Left kidney (tissue), 2 donors: ENCODE measurements around the gene DCT. TPM values are rescaled to one million over a fixed set of nuclear protein-coding genes. Genes with fewer than 3 reads are reported as not detected.

Experiments used
- DNase-seq: peaks from one replicate; pipeline ENCODE4 v3.0.0-alpha.2; 2013
- polyA plus RNA-seq: library from polyadenylated mRNA; unstranded; fragments of 120-200 nt; gene quantifications from one replicate; pipeline ENCODE4 v1.2.1, GENCODE V29; 2013; ENCODE audit not compliant: insufficient read length

Gene DCT
- polyA plus RNA-seq, 1 donor, result 0.25 TPM

DNA sequence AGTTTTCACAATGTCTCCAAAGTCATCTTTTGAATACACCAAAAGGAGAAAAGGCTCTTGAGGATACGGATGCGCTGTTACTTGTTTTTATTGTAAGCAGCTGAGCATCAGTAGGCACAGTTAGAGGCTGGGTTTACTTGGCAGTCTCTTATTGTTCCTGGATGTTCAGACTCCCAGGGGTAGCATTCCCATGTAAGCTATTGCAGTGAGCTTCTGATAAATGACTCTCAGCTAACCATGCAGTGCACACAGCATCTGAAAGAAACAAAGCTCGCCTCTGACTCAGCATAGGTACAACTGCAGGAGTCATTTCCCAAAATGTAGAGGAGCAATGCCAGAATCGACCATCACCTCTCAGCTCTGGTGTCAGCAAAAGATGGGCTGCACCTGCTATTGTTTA lies 84.8 kb downstream of the DCT start:
- no peak for DNase-seq

DNA sequence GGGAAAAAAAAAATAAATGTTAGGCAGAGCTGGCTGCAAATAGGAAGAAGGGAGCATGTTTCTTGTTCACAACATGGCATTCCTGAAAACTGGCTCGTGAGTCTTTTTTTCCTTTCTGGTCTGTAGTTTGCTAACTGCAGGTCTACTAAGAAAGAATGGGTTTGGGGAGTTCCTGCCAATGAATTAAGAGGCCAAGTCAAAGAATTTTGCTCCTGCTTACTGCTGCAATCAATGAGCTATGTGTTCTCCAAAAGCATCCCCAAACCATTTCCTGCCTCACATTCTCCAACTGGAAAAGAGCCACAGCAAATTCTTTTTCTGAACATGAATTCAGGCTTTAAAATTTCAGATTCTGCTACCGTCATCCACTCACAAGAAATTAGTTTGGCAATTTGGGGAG lies 88.6 kb downstream of the DCT start:
- DNase-seq, result no peak

DNA sequence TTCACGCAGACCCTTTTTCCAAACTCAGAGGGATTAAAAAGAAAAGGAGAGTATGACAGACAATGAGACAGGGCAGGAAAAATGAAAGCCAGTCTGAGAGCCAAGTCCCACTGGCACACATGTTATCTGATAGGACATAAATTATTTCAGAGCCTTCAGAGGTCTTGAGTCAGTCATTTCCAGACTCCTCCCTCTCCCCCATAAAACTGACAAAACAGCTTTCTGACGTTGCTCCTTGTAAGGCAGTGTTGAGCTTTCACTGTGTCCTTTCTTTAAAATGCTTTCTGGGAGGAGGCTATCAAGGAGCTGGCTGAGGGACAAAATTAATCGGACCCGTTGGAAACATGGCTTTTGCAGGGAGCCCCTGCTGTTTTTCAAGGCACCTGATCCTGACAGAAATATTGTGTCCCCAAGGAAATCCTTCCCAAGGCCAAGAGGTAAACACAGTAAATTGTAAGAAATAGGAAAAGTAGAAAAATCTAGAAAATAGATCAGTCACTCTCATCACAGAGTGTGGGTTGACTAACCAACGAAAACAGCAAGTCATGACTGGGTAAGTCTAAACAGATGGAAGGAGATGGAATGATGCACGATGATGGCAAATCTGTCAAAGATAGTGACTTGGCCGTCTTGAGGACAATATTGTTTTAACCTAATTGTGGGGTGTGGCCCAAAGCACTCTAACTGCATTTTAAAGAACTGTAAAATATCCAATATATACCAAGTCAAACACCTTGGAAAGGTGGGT lies 89.7 kb downstream of the DCT start:
- peak; percentile 20 for DNase-seq

DNA sequence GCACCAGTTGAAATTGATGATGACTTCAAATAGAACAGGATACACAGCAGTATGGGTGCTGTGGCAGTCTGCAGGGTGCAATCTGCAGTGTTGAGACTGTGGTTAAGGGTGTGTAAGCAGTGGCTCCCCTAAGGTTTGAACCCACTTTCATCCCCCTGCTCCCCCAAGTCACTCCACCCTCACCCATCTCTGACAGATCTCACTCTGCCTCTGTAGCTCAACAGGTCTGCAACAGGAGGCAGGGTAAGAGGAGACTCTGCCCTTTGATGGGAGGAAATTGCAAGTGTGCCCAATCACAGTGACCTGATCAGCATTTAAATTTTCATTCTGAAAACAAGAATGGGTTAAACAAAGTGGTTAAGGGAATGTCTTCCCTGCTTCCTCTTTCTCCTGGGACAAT lies 92.4 kb downstream of the DCT start:
- no peak for DNase-seq

Other genes starting within 250 kb of the DCT start
- gene TGDS, start 116.5 kb upstream of the DCT start, polyA plus RNA-seq, result 25.5 TPM
- 9.3 TPM for gene GPR180, start 122.2 kb upstream of the DCT start, polyA plus RNA-seq
- gene SOX21, start 232.9 kb upstream of the DCT start, polyA plus RNA-seq, result 0.27 TPM